H1 (cell line): Measurements from ENCODE around the gene NDUFB2. TPM values are rescaled to one million over a fixed set of nuclear protein-coding genes. Genes with fewer than 3 reads are reported as not detected.

Experiments
- CHD7 ChIP-seq: fragments of 300-600 bp; sonication (generic); IDR thresholded peaks from 2 replicates; pipeline ENCODE4 v1.7.1; 2012; ENCODE audit warnings: low read length, moderate library complexity, mild to moderate bottlenecking, inconsistent platforms; ENCODE audit not compliant: insufficient replicate concordance
- JUN ChIP-seq: IDR thresholded peaks from 2 replicates; pipeline ENCODE4 v1.6.1; 2011; ENCODE audit warnings: low read depth, mild to moderate bottlenecking, improper control_type of control experiment, low read length
- POU5F1 ChIP-seq: IDR thresholded peaks from 2 replicates; pipeline ENCODE4 v1.6.1; 2011; ENCODE audit warnings: low read depth, mild to moderate bottlenecking, low read length, moderate library complexity
- SUZ12 ChIP-seq: fragments of 200-600 bp; sonication (generic); IDR thresholded peaks from 2 replicates; pipeline ENCODE4 v1.6.1; 2012; ENCODE audit warnings: mild to moderate bottlenecking, inconsistent platforms, low read length, moderate library complexity, mixed read lengths
- polyA plus RNA-seq, 7 experiments: library from polyadenylated mRNA; depleted of rRNA in 3 of 7; stranded (reverse) in 5 of 7; unstranded in 2 of 7; fragments of >200 nt in 5 of 7; fragments of 200-250 nt in 2 of 7; gene quantifications; 1 replicate in 5 of 7; 2 replicates in 1 of 7; 4 replicates in 1 of 7; pipeline versions ENCODE4 v1.2.1 to v1.2.3, GENCODE V29; 2011 to 2013; ENCODE audit warnings: missing spikeins in 2 of 7, mixed read lengths in 2 of 7
- total RNA-seq: library from RNA; stranded (reverse); fragmentation: NEBNext Ultra II Directional; extraction: Animal tissue kit (Norgen Biotek cat#: 25700); gene quantifications from 2 replicates; pipeline ENCODE4 v1.2.1, GENCODE V29; 2021

NDUFB2 gene
- total and polyA plus RNA-seq, 2 of the 8 experiments (the other 6 are each of a cell fraction or from before 2014, with no cell fraction given): 168 to 881 TPM

DNA sequence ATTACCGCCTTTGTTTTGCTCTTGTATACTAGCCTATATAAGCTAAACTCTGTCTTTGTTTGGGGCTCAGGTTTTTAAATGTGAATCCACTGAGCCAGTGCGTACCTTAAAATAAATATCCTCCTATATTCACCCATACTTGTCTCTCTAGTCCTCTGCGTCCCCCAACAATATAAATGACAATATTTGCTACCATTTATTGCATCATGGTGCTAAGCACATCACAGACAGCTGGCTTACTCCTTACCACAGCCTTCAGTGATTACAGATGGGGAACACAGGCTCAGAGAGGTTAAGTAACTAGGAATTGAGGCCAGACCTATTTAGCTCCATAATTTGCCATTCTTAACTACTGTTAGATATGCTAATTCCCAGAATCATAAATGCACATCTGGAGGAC is 27.2 kb upstream of the NDUFB2 start (continued):
- TF ChIP-seq POU5F1 (no peak), JUN (no peak), CHD7 (no peak), SUZ12 (no peak)
